GM19035 (cell line): ENCODE data around the gene MAPKAPK3.

Experiments
- ATAC-seq: cut with Tn5 transposase; IDR thresholded peaks from one replicate; pipeline ENCODE4 v1.9.1; 2021; ENCODE audit not compliant: unreplicated experiment

MAPKAPK3 gene

DNA sequence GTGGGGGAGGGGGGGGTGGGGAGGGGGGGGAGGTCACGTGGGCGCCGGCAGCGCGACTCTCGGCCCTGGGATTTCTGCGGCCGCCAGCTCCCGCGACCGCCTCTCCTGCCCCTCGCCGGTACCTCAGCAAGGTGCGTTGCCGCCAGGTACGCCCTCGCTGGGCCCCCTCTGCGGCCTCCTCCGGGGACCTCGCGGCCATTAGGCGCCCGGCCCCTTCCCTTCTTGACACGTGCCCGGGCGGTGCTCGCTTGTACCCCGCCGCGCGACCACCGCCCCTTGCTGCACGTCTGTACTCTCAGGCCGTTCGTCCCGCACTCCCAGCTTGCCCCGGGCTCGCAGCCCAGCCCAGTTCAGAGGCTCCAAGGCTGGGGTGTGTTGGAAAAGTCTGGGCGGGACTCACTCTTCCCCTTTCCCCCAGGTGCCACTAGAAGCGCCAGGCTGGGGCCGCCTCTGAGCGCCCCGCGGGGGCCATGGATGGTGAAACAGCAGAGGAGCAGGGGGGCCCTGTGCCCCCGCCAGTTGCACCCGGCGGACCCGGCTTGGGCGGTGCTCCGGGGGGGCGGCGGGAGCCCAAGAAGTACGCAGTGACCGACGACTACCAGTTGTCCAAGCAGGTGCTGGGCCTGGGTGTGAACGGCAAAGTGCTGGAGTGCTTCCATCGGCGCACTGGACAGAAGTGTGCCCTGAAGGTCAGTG, at the start of gene MAPKAPK3:
TSS of gene MAPKAPK3 (plus strand) at position 56 of the 696 bp plus-strand sequence. CDS start at position 471, 415 bp downstream.
- ATAC-seq: peak; percentile 12

DNA sequence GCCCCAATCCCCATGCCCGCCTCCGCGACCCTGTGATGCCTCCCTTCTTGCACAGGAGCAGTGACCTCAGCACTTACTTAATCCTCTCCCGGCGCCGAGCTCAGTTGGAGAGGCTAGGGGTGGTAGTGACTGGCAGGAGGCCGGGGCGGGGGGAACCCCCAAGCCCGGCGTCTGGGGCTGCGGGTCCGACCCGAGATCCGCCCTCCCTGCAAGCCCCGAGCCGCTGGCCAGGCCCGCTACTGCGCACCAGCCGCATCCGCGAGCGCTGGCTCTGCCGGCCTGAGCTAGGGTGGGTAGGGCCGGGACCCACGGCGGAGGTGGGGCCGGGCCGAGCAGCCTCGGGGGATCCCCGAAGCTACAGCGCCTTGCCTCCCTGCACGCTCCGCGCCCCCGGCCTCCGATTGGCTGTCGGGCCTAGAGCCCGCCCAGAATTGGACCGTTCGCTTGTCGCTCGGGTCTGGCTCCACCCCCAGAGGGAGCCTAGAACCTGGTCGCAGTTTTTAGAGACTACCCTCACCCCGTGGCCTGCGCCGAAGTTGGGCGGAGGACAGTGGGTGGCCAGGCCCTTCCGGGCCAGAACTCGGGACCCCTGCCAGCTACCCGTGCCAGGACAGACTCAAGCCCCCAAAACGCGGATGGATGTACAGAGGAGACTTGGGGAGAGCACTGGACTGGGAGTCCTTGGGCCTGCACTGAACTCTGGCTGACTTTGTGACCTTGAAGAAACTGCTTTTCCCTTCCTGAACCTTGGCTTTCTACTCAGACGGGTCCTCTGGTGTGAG, 49.4 kb upstream of the MAPKAPK3 start, which contains the start of gene C3orf18:
TSS of gene C3orf18 (minus strand) at position 362 of the 782 bp plus-strand sequence. CDS start 2,048 bp downstream, outside the sequence.
- ATAC-seq: peak; percentile 79

DNA sequence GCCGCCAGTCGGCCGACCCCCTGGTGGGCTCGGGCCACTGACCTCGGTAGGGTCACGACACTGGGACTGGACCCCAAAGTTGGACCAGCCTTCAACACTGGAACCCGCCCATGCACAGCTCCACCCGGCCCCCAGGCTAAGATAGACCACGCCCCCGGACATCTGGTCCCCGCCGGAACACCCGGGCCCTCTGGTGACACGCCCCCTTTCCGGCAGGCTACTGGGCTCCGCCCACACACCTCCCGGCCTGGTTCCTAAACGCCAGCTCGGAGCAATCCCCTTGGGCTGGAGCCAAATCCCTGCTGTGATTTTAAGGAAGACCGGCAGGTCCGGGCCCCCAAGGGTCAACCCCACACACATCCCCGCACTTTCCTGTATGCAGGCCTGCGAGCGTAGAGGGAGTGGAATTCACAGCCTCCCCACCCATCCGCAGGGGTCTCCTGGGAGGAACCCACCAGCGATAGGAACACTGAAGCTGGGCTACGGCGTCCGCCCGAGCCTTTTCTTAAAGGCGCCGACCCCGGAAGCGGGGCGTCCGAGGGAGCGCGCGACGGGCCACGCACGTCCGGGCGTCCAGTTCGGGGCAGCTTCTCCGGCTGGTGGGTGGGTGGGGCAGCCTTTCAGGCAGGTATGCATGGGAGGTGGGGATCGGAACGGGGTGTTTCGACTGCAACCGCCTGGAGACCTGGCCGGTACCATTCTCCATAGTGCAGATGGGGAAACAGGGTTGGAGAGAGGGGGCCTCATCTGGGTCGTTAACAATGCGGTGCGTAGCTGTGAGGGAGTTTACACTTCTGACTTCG, 47.8 kb upstream of the MAPKAPK3 start, which contains the start of gene HEMK1:
TSS of gene HEMK1 (plus strand) at position 576 of the 803 bp plus-strand sequence. CDS start 1,583 bp downstream, outside the sequence.
- ATAC-seq: peak; percentile 63

DNA sequence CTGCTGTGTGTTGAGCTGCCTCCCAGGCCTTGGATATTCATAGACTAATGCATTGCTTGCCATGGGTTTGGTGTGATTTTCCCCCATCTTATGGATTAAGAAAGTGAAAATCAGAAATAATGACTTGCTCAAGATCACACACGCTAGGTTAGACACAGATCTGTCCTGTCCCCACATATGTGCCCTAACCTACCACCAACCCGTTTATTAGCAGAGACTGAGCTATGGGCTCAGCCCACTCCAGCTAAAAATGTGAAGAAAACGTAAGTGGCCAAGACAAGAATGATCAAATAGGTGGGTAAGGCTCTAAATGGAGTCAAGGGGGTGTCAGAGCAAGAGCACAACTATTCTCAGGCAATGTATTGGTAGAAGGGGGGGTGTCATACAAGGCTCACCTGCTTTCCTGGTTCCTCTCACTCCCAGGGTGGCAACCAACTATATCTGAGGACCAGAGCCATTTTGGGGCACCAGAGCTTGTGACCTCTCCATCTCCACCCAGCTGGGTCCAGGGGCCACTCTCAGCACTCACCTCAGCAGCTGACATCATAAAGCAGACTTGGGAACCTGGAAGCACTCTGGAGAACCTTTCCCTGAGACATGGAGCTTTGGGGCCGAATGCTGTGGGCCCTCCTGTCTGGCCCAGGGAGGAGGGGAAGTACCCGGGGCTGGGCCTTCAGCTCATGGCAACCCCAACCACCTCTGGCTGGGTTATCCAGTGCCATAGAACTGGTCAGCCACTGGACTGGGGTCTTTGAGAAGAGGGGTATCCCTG, 46.3 kb upstream of the MAPKAPK3 start:
- no peak for ATAC-seq

DNA sequence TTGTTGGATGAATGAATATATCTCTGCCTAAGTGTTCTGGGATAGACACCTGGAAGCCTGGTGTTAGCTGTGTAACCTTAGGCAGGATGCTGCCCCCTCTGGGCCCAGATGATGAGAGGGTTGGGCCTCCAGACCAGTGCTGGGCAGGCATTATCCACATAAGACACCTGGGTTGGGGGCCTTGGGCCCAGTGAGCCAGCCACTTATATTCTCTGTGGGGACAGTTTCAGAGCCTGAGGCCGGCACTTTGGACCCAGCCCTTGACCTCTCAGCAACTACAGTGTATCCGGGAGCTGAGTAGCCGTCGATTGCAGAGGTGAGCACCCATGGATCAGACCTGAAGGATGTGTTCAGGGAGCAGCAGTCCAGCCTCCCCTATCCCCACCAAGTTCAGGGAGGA, 45.5 kb upstream of the MAPKAPK3 start:
- no peak for ATAC-seq

DNA sequence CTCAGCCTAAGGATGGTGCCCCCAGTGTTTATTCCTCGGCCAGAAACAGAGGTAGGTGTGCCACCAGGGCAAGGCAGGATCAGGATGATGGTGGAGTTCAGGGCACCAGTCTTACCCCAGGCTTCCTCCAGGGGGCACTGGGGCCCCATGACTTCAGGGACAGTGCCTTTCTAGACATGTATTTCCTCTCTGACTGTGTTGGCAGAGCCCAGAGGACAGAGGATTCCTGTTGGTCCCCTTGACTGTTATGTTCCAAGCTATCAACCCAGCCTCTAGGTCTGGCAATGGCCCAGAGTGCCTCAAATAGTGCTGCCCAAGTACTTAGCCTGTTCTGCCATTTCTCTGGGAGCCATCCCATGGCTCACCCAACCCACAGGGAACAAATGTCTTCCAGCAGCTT, 44.8 kb upstream of the MAPKAPK3 start:
- no peak for ATAC-seq

DNA sequence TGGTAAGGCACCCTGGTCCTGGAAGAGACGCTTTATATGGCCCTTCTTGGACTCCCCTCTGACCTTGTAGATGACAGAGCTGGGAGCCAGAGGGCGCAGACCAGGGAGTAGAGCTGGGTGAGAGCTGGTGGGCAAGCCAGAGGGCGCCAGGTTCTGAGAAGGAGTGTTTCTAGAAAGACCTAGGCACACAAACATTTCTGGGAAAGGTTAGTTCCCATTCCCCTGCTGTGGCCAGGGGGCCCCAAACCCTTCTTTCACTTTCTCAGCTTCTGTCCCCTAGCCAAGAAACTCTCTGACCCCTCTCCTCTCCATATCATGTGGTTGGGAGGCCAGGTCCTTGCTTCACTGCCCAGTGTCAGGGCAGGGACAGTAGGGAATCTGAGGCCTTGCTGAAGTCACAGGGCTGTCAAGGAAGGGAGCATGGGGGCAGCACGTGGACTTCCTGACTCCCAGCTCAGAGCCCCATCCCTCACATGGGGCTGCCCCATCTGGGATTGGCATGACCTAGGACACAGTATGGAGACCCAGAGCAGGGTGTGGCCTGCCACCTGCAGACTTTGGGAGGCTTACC, 44.1 kb upstream of the MAPKAPK3 start:
- ATAC-seq: no peak

DNA sequence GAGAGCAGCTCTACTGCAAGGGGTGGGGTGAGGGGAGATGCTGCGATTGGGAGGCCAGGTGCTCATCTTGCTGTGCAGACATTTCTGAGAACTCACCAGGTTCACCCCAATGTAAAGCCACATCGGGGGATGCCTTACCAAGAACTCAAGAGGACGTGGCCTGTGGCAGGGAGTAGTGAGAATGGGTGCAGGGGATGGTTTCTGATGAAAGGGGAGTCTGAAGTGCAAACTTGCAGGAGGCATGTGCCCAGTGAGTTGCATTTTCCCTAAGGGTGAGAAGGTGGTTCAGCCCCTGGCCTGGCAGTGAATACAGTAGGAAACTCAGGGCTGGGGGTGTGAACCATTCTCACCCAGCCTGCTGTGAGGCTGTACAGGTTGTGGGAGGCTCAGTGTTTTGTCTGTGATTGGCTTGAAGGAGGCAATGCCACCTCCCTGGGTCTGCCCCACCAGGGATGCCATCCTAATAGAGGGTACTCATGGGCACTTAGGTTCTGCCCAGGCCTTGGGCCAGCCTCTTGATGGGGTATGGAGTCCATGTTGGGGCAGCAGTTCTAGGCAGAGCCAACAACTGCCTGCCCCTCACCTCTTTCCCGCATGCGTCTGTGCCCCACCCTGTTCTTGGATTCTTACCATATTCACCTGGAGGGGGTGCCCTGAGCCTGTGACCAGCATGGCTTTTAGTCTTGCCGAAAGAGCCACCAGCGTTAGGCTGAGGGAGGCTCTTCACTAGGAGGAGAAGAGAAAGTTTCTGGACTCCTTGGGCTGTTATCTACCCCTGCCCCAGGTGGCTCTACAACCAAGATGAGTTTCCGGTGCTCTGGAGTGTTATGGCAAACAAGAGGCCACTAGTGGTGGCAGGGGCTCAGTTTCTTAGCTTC, 43.1 kb upstream of the MAPKAPK3 start:
- no peak for ATAC-seq

DNA sequence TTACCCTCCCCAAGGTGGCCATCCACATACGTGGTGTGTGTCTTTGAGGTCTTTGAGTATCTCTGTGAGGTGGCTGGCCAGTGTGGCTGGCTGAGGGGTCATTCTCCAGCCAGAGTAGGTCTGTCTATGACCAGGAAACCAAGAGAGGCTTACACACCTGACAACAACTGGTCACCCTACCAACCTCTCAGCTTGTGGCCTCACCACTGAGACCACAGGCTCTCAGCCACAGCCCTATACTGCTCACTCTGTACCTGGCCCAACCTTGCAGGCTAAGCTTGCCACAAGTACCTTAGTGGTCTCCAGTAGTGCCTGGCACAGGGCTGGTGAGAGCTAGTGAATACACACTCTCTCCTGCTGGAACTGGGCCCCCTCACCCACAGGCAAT, 42.5 kb upstream of the MAPKAPK3 start:
- ATAC-seq: no peak

DNA sequence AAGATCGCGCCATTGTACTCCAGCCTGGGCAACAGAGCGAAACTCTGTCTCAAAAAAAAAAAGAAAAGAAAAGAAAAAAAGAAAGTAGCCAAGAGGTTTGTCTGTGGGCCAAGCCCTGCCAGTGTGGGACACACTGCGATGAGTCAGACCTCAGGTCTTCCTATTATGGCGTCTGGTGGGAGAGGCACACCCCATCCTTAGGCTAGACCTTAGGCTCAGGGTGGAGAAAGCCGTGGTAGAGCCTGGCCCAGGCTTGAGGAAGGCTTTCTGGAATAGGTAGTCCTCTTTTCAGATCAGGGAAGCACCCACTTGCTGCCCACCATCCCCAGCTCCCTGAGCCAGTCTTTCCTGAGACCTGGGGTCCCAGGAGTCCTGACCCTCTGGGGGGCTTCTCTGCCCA, 41.6 kb upstream of the MAPKAPK3 start:
- ATAC-seq: no peak

DNA sequence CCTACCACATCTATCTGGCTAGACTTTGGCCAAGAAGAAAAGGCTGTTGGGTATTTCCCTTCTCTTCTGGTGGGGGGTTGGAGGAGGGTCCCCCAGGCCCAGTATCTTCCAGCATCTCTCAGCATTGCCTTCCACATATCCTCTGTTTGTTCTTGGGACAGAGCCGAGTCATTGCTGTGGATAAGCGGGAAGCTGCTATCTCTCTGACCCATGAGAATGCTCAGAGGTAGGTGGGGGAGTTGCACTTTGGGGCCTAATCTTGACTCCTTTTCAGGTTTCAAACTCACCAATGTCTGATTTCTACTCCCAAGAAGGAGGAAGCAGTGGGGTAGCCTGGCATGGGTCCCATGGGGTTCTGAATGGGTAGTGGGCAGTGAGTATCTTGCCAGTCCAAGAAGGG, 39.6 kb upstream of the MAPKAPK3 start:
- no peak for ATAC-seq

DNA sequence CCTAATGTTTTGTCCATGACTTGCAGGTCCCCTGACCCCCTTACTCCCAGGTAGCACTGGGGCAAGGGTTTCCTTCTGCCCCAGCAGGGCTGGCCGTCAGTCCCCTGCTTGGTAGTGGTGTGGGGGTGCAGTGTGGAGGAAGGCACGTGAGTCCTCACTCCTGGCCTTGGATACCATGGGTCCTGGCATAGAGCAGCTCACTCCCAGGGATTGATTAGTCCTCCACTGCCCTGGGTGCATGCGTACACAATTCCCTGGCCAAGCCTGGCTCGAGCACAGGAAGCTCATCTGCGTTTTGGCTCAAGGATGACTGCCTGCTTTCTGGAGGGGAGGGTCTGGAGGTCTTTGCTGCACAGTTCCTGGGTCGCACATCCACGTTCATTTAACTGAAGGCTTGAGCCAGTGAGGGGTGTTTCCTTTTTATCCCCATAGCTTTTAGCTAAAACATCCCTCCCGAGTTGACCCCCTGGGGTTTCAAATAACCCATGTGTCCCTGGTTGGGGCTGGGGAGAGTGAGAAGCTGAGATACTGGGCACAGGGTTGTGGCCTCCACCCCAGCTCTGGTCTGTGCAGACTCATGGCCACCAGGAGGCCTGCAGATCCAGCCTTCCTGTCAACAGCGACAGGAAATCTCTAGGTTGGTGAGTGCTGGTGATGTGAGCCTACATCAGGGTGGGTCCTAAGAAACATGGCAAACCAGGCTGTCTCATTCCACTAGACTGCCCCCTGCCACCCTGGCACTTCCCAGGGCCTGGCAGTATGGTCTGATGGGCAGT, 36.1 kb upstream of the MAPKAPK3 start:
- ATAC-seq: no peak

DNA sequence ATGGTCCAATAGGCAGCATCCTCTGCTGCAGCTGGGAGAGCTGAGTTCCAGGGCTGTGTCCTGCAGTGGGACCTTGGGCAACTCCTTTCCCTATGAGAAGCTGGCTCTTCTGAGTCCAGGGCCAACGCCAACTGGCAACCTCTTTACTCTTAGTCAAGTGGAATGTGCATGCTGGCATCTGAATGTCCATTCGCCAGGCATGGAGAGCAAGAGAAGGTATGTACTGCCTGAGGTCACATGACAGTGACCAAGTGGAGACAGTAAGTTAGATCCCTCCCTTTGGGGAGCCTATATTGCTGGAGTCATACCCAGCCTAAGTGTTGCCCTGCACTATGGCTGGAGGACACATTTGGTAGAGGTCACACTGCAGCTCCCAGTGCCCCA, 35.5 kb upstream of the MAPKAPK3 start:
- no peak for ATAC-seq

DNA sequence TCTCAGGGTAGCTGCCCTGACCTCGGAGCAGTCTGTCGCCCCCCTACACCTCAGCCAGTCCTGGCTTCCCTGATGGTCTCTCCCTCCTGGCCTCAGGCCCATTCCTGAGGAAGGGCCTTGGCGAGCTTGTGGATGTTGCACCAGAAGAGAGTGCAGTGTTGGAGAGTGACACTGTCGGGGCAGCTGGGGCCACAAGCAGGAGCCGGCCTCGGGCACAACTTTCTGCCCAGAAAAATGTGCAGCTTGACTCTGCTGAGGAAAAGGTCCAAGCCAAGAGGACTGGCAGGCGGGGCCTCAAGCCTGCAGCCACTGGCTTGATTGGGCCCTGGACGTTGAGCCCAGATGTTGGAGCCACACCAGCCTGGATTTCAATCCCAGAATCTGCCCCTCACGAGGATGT, 34.9 kb upstream of the MAPKAPK3 start:
- ATAC-seq: no peak

DNA sequence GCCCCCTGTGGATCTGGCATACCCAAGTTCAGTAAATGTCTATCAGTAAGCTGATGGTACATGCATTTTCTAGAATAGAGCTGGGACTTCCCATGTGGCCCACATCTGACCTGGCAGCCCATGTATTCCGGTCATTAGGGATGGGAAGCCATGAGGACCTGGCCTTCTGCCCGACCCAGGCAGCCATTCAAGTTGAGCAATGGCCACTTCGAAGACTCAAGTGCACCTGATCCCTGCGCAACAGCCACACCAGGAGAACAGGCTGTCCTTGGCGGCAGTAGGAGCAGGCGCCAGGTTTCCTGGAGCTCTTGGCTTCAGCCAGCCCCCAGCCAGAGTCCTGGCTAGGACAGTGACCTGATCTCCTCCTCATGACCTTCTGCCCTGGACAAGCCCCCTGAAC, 33.1 kb upstream of the MAPKAPK3 start:
- no peak for ATAC-seq

DNA sequence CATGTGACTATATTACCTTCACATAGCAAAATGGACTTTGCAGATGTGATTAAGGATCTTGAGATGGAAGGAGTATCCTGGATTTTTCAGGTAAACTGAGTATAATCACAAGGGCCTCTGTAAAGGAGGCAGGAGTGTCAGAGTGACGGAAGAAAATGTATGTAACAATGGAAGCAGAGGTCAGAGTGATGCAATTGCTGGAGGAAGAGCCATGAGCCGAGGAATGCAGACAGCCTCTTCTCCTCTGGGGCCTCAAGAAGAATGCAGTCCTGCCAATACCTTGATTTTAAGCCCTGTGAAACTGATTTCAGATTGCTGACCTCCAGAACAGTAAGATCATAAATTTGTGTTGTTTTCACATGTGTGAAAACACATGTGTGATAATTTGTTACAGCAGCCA, 32.6 kb upstream of the MAPKAPK3 start:
- ATAC-seq: no peak

DNA sequence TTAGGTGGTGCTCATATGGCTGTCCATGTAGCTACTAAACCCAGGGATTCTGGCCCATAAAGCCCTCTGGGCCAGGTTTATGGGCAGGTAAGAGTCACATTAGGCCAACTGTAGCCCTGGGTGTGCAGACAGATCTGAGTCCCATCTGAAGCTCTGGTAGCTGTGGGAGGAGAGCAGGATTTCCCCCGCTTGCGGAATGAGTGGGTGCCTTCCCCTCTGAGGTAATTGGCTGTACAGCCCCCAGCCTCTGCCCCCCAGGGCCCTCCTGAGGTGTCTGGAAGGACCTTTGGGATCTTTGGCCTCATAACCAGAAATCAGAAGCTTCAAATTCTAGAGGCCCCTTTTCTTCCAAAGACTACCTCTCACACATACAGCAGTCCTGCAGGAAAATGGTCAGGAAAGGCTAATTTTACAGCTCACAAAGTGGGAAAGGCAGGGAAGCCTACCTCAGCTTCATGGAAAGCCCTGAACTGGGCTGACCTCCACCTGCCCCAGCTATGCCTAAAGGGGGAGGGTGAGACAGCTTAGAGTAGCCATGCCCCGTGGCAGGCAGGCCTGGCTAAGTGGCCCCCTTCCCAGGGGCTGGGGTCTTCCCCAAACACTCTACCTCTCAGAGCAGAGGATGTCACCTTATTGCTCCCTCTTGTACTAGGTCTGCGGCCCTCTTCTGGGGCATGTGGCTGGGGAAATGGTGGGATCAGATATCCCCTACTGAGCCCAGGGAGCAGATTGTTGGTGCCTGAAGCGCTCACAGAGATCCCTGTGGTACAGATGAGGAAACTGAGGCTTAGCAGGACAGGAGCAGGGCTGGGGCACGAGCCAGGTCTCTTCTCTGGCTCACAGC, 30.8 kb upstream of the MAPKAPK3 start:
- no peak for ATAC-seq

DNA sequence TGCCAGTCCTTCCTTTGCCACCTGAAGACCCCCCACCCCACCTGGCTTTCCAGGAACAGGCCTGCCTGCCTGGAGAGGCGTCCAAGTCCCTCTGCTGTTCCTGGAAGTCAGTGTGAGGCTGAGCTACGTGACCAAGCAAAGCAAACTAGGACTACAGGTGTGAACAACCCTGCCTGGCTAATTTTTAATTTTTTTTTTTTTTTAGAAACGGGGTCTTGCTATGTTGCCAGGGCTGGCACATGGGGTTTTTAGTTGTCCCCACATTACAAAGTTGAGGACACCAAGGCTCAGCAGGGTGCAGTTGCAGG, 30.2 kb upstream of the MAPKAPK3 start:
- ATAC-seq: no peak
